B cell (primary cell): ENCODE data around the gene CGB8. TPM values are rescaled to one million over a fixed set of nuclear protein-coding genes. Genes with fewer than 3 reads are reported as not detected.
A peak's percentile ranks its signal among the peaks of the same experiment; 100 is the strongest.

Experiments used
- ATAC-seq: fragments of 200-7000 bp; cut with Tn5 transposase; one replicate; pipeline ENCODE4 v1.10.0; 2021; ENCODE audit warnings: low read depth, mild to moderate bottlenecking, moderate number of reproducible peaks, moderate library complexity
- CTCF ChIA-PET: fragments of 350-600 bp; sonication (Branson Sonifier 250); formaldehyde crosslinking; loops from one replicate; lab custom pipeline; 2021; ENCODE audit warnings: antibody characterized with exemption, inconsistent platforms; lab: Charles Lee
- POLR2A ChIA-PET: fragments of 350-600 bp; sonication (Branson Sonifier 250); formaldehyde crosslinking; loops from one replicate; lab custom pipeline; 2021; ENCODE audit warnings: antibody characterized with exemption; lab: Charles Lee
- DNase-seq: peaks from one replicate; pipeline ENCODE4 v3.0.0; 2013
- H2AFZ ChIP-seq: 2 replicates; pipeline ENCODE4 v1.6.1; 2012; ENCODE audit warnings: mild to moderate bottlenecking, low read depth, low read length; ENCODE audit not compliant: insufficient read depth, poor library complexity, severe bottlenecking
- H3K27ac ChIP-seq, 2 donors: 1 replicate in 1 of 2; 2 replicates in 1 of 2; pipeline ENCODE4 v1.5.1; 2012 to 2013; ENCODE audit warnings: low read length in 2 of 2, mild to moderate bottlenecking in 2 of 2, moderate library complexity in 1 of 2
- H3K27me3 ChIP-seq, 4 experiments: fragments of 200-600 bp in 1 of 4; sonication (generic) in 1 of 4; replicated peaks in 1 of 4; 1 replicate in 2 of 4; 2 replicates in 2 of 4; pipeline versions ENCODE4 v1.6.1 to v1.7.0; 2013 to 2016; ENCODE audit warnings: low read length in 3 of 4, mild to moderate bottlenecking in 2 of 4, mixed read lengths in 1 of 4, moderate library complexity in 1 of 4; ENCODE audit not compliant: insufficient read depth in 4 of 4, control insufficient read depth in 3 of 4; ENCODE audit errors: control extremely low read depth in 1 of 4
- H3K36me3 ChIP-seq, 2 experiments: replicated peaks in 1 of 2; 1 replicate in 1 of 2; 2 replicates in 1 of 2; pipeline versions ENCODE4 v1.6.1 to v1.7.1; 2013; ENCODE audit warnings: low read length in 1 of 2; ENCODE audit not compliant: insufficient read depth in 2 of 2, control insufficient read depth in 1 of 2; ENCODE audit errors: control extremely low read depth in 1 of 2, extremely low read depth in 1 of 2
- H3K4me1 ChIP-seq, 2 donors: fragments of 200-600 bp in 1 of 2; sonication (generic) in 1 of 2; 1 replicate in 1 of 2; 2 replicates in 1 of 2; pipeline versions ENCODE4 v1.5.1 to v1.6.1; 2013 to 2017; ENCODE audit warnings: low read length in 2 of 2; ENCODE audit not compliant: control insufficient read depth in 2 of 2, insufficient read depth in 2 of 2
- H3K4me2 ChIP-seq: replicated peaks from 2 replicates; pipeline ENCODE3; 2012; ENCODE audit warnings: mild to moderate bottlenecking, low read depth, low read length; ENCODE audit not compliant: poor library complexity, severe bottlenecking
- H3K4me3 ChIP-seq, 5 experiments: fragments of 200-600 bp in 1 of 5; sonication (generic) in 1 of 5; 1 replicate in 3 of 5; 2 replicates in 2 of 5; pipeline versions ENCODE4 v1.5.1 to v1.7.0; 2011 to 2016; ENCODE audit warnings: low read length in 4 of 5, mild to moderate bottlenecking in 4 of 5, low read depth in 2 of 5, control low read depth in 1 of 5, moderate library complexity in 1 of 5; ENCODE audit not compliant: insufficient read depth in 1 of 5; ENCODE audit errors: control extremely low read depth in 1 of 5, extremely low read depth in 1 of 5
- H3K79me2 ChIP-seq: fragments of 200-600 bp; sonication (generic); one replicate; pipeline ENCODE4 v1.6.0; 2016; ENCODE audit warnings: low read length; ENCODE audit not compliant: control insufficient read depth, insufficient read depth
- H3K9ac ChIP-seq: fragments of 200-600 bp; sonication (generic); 2 replicates; pipeline ENCODE4 v1.6.1; 2017; ENCODE audit warnings: mild to moderate bottlenecking, low read length, moderate library complexity
- H3K9me3 ChIP-seq, 3 donors: one replicate each; pipeline versions ENCODE4 v1.6.1 to v1.7.1; 2013; ENCODE audit warnings: low read length in 2 of 3; ENCODE audit not compliant: control insufficient read depth in 2 of 3, insufficient read depth in 1 of 3; ENCODE audit errors: control extremely low read depth in 1 of 3
- H4K20me1 ChIP-seq: 2 replicates; pipeline ENCODE4 v1.6.0; 2012; ENCODE audit warnings: mild to moderate bottlenecking, low read length; ENCODE audit not compliant: insufficient read depth, control insufficient read depth, poor library complexity, severe bottlenecking
- H3K27ac Mint-ChIP-seq: one replicate; pipeline ENCODE4 v1.8.0; 2021; ENCODE audit warnings: mixed read lengths
- H3K27me3 Mint-ChIP-seq: one replicate; pipeline ENCODE4 v1.8.0; 2021; ENCODE audit warnings: mixed read lengths
- H3K4me1 Mint-ChIP-seq: one replicate; pipeline ENCODE4 v1.8.0; 2021; ENCODE audit warnings: mixed read lengths
- H3K4me3 Mint-ChIP-seq: one replicate; pipeline ENCODE4 v1.8.0; 2021; ENCODE audit warnings: mixed read lengths
- H3K9me3 Mint-ChIP-seq: one replicate; pipeline ENCODE4 v1.8.0; 2022; ENCODE audit warnings: mixed read lengths; ENCODE audit not compliant: insufficient read depth
- CTCF ChIP-seq: fragments of 200-600 bp; IDR thresholded peaks from one replicate; pipeline ENCODE4 v1.8.0; 2022; ENCODE audit warnings: antibody characterized with exemption, mild to moderate bottlenecking
- EZH2 ChIP-seq: IDR thresholded peaks from 2 replicates; pipeline ENCODE4 v1.6.1; 2012; ENCODE audit warnings: borderline replicate concordance, low read depth, mild to moderate bottlenecking, moderate library complexity, low read length; ENCODE audit not compliant: insufficient read depth, poor library complexity, severe bottlenecking
- WGBS: methylation state at CpG from one replicate; pipeline ENCODE4 v1.1.5; 2013; ENCODE audit warnings: missing lambda C conversion rate; ENCODE audit not compliant: insufficient coverage; 5-methylcytosine and 5-hydroxymethylcytosine counted together
- intact Hi-C: fragments of 100-400 bp; cut with micrococcal nuclease; formaldehyde crosslinking; loops from one replicate; pipeline ENCODE4 v1.10.0; 2022
- polyA plus RNA-seq: library from polyadenylated mRNA; depleted of rRNA; stranded (reverse); fragments of >200 nt; gene quantifications from 2 replicates; pipeline ENCODE4 v1.2.3, GENCODE V29; 2012
- total RNA-seq, 2 donors: library from RNA; stranded (reverse); fragments of 120-200 nt in 1 of 2; gene quantifications; 1 replicate in 1 of 2; 2 replicates in 1 of 2; pipeline versions ENCODE4 v1.2.3 to v1.2.4, GENCODE V29; 2013 to 2022

The CGB8 gene
- total and polyA plus RNA-seq, 2 donors (not counting 1 experiment from before 2014, with no cell fraction given): not detected

DNA sequence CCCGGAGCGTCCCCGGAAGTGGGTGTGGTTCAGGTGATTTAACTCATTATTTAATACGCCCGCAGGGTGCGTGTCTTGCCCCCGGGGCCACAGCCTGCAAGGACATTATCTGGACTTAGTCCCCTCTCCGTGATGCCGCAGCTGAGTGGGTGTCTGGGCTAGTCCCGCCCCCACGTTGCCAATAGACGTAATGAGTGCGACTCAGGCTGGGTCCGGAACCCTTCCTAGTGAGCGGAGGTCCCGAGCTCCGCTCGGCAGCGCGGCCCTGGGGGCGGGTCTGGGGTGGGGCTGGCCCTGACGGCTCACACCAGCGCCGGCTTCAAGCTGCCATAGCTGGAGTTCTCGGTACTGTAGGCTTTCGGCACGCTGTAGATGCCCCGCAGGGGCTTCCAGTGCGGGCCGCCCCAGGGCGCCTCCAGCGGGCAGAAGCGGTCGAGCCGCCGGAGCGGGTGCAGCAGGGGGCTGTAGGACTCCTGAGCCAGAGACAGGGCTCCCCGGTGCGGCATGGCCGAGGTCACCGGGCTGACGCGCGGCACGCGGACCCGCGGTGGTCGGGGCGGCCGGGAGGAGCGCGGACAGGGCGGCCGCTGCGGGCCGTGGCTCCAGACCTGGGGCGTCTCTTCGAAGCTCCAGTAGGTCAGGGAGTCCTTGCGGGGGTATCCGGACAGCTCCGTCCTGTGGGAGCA is 31.1 kb downstream of the CGB8 start:
- Histone ChIP-seq H3K9me3 (no peaks in the 10 kb centered on the region), H3K79me2 (no peaks in the 10 kb centered on the region), H4K20me1 (no peaks in the 10 kb centered on the region), H3K9ac (peak overlapping the region; percentile 72), H3K4me2 (peak overlapping the region; percentile 99), H3K27ac (peak overlapping the region in 1 of 2 donors; percentile 30), H3K4me1 (peaks cover 25 to 40% of the 10 kb centered on the region in 2 donors), H3K4me3 (peak overlapping the region in 4 of 5 experiments; percentile 52 to 73 (median 60)), H2AFZ (peak overlapping the region; percentile 88), H3K27me3 (peaks cover 0 to 9% (median 2%) of the 10 kb centered on the region in 4 experiments), H3K36me3 (peaks cover 0 to 4% of the 10 kb centered on the region in 2 experiments)
- Mint-ChIP-seq H3K27ac (peak overlapping the region; percentile 67), H3K9me3 (no peaks in the 10 kb centered on the region), H3K4me1 (peaks cover 34% of the 10 kb centered on the region), H3K27me3 (no peaks in the 10 kb centered on the region), H3K4me3 (peak overlapping the region; percentile 89)
- intact Hi-C loops: loop anchor here (2.0 kb wide), 1 partner anchor 25 kb away; the partner anchor contains the start of genes GYS1 and RUVBL2
- POLR2A ChIA-PET: interaction anchor here (0.6 to 1.5 kb wide), 3 partner anchors 18 to 131 kb away, joined by 3 to 7 read pairs (median 3); partner anchors contain the start of gene RUVBL2
- TF ChIP-seq EZH2: no peak
- TF ChIP-seq CTCF: peak; percentile 78
- under 1% methylated on average over 58 of the region's 62 CpGs for WGBS
- DNase-seq (peak; percentile 82), ATAC-seq (peak; percentile 80)
- CTCF ChIA-PET: interaction anchor here (0.6 to 1.9 kb wide), 6 partner anchors 11 to 180 kb away, joined by 3 to 10 read pairs (median 4); partner anchors contain the start of genes GYS1, LIN7B and RUVBL2
